Gastrocnemius medialis (tissue), 4 donors: ENCODE measurements around the gene RNF103.

Experiments
- CTCF ChIP-seq, 5 experiments: fragments of 450-650 bp in 3 of 5; fragments of 200-600 bp in 2 of 5; sonication (generic) in 2 of 5; IDR thresholded peaks in 4 of 5; conservative IDR thresholded peaks in 1 of 5; 1 replicate in 4 of 5; 2 replicates in 1 of 5; pipeline ENCODE4 v1.5.1; 2016 to 2019; ENCODE audit warnings: antibody characterized with exemption in 5 of 5, mild to moderate bottlenecking in 3 of 5, moderate library complexity in 3 of 5
- POLR2A ChIP-seq, 2 donors: fragments of 450-650 bp; IDR thresholded peaks; one replicate each; pipeline ENCODE4 v1.6.1; 2017; ENCODE audit warnings: antibody characterized with exemption in 2 of 2, mild to moderate bottlenecking in 2 of 2, moderate library complexity in 2 of 2

- TF ChIP-seq CTCF (IDR thresholded peaks at IDR 0.05 in 4 of 5, conservative IDR thresholded peaks at IDR 0.05 in 1 of 5) = no peak
- TF ChIP-seq POLR2A (IDR thresholded peaks at IDR 0.05) = no peak
Measured at GRCh38 chr2:86592547-86593230, 31.0 kb downstream of the RNF103 start.
